ENCODE data around the gene BAIAP2. TPM values are rescaled to one million over a fixed set of nuclear protein-coding genes. Genes with fewer than 3 reads are reported as not detected.

BAIAP2 gene
- total RNA-seq, 1 donor from 2014 or later: 27.9 TPM

DNA sequence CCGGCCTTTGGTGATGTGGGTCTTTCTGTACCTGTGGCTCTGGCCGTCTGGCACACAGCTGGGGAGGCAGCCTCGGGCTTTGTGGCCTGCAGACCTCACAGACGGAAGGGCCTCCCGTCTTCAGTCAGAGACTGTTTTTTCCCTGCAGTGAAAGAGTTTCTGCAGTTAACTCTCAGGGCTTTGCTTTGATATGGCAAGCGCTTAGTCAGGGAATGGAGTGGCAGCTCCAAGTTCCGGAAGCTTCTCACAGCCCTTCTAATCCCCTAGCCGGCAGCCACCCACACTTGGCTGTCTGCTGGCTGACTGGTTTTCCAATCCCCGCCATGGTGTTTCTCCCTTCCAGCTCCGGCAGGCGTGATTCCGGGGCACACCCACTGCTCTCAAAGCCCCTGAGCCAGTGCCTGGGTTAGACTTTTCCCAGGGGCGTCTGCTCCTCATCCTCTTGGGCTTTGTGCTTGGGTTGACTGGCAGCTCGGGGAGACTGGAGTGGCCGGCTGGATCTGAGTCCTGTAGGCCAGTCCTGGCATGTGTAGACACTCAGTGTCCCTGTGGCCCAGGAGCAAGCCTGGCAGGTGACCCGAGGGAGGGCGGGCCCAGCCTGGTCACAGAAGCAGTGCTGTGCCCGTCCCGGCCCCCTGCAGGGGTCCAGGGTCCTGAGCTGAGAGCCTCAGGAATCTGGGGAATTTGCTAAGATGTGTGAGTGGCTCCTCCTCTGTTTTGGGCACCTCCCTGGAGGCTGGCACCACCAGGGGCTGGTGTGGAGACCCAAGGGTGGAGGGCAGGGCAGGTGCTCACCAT, 29.9 kb downstream of the BAIAP2 start:
- H3K4me3 ChIP-seq: no peak overlapping the region
- TF ChIP-seq, protein P1, sequence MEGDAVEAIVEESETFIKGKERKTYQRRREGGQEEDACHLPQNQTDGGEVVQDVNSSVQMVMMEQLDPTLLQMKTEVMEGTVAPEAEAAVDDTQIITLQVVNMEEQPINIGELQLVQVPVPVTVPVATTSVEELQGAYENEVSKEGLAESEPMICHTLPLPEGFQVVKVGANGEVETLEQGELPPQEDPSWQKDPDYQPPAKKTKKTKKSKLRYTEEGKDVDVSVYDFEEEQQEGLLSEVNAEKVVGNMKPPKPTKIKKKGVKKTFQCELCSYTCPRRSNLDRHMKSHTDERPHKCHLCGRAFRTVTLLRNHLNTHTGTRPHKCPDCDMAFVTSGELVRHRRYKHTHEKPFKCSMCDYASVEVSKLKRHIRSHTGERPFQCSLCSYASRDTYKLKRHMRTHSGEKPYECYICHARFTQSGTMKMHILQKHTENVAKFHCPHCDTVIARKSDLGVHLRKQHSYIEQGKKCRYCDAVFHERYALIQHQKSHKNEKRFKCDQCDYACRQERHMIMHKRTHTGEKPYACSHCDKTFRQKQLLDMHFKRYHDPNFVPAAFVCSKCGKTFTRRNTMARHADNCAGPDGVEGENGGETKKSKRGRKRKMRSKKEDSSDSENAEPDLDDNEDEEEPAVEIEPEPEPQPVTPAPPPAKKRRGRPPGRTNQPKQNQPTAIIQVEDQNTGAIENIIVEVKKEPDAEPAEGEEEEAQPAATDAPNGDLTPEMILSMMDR (IDR thresholded peaks at IDR 0.05; ENCODE audit: borderline replicate concordance): no peak
- H3K9me3 ChIP-seq (replicated peaks): no peaks in the 10 kb centered on the region
- peak overlapping the region; percentile 56 for H3K27ac ChIP-seq (replicated peaks)
- H3K36me3 ChIP-seq: peaks cover 5% of the 10 kb centered on the region
- H3K27me3 ChIP-seq (ENCODE audit: low read depth): no peaks in the 10 kb centered on the region
- intact Hi-C loops (cut with micrococcal nuclease): no loop called here
- no peak for DNase-seq
- peaks cover 63% of the 10 kb centered on the region for H3K4me1 ChIP-seq

DNA sequence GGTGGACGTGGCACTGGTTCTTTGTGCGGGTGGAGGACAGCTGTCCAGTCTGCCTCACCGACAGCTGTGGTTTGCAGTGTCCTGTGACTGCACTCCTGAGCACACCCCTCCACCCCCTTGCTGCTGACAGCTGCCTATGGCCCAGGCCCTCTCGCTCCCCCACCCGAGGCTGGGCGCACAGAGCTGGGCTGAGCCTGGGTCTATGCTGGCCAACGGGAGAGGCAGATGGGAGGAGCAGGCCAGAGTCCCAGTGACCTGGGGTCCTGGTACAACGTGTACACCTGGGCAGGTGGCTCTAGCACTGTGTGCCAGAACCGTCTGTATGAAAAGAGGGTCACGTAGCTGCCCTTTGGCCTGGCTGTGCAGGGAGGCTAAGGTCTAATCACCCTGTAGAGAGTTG, 30.5 kb downstream of the BAIAP2 start:
- intact Hi-C loops (cut with micrococcal nuclease): no loop called here
- Histone ChIP-seq H3K9me3 (replicated peaks) (no peaks in the 10 kb centered on the region), H3K27me3 (ENCODE audit: low read depth) (no peaks in the 10 kb centered on the region), H3K27ac (replicated peaks) (no peak overlapping the region), H3K4me1 (peaks cover 63% of the 10 kb centered on the region), H3K36me3 (peaks cover 3% of the 10 kb centered on the region), H3K4me3 (no peak overlapping the region)
- TF ChIP-seq, protein P1 (IDR thresholded peaks at IDR 0.05; ENCODE audit: borderline replicate concordance): no peak
- no peak for DNase-seq

DNA sequence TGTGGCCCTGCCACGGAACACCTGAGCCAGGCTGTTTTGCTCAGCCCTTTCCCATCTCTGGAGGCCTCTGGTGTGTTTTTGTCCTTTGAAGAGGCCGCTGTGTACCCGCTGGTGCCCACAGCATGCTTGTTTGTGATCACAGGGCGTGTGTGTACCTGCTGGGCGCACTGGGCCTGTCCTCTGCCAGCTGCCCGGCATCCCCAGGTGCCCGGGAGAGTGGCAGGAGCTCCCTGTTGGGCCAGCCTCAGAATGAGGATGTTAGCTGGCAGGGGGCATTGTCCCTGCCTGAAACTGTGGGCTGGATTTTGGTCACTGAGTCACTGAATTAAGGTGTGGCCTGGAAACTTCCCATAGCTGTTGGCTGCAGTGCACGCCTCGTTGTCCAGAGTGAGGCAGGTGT, 31.1 kb downstream of the BAIAP2 start:
- DNase-seq: no peak
- intact Hi-C loops (cut with micrococcal nuclease): no loop called here
- Histone ChIP-seq H3K4me3 (no peak overlapping the region), H3K4me1 (peaks cover 63% of the 10 kb centered on the region), H3K27ac (replicated peaks) (no peak overlapping the region), H3K9me3 (replicated peaks) (no peaks in the 10 kb centered on the region), H3K36me3 (peaks cover 3% of the 10 kb centered on the region), H3K27me3 (ENCODE audit: low read depth) (no peaks in the 10 kb centered on the region)
- TF ChIP-seq, protein P1 (IDR thresholded peaks at IDR 0.05; ENCODE audit: borderline replicate concordance): no peak

DNA sequence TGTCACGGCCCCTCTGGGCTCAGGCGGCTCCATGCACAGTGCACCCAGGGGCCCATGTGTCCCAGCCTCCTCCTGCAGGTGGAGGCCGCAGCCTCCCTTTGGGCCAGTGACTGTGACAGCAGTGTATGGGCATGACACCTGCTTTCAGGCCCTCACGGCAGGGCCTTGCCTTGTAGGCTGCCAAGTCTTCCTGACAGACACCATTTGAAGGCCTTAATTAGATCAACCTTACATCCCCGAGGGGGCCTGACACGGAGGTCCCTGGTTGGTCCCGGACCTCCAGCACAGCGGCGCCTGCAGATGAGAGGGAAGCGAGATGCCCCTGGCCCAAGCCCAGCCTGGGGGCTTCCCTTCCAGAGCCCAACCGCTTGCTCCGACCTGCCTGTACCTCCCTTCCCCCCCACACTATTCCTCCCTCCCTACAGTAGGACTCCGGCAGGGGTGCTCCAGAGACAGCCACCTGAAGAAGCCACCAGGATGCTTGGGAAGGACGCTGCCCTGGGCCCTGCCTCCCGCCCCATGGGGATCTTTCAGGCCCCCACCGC, 31.9 kb downstream of the BAIAP2 start:
- no peak overlapping the region for H3K27ac ChIP-seq (replicated peaks)
- no peak overlapping the region for H3K4me3 ChIP-seq
- peaks cover 7% of the 10 kb centered on the region for H3K36me3 ChIP-seq
- intact Hi-C loops (cut with micrococcal nuclease): no loop called here
- TF ChIP-seq, protein P1 (IDR thresholded peaks at IDR 0.05; ENCODE audit: borderline replicate concordance): no peak
- H3K9me3 ChIP-seq (replicated peaks): no peaks in the 10 kb centered on the region
- H3K27me3 ChIP-seq (ENCODE audit: low read depth): no peaks in the 10 kb centered on the region
- peaks cover 63% of the 10 kb centered on the region for H3K4me1 ChIP-seq
- DNase-seq: no peak

DNA sequence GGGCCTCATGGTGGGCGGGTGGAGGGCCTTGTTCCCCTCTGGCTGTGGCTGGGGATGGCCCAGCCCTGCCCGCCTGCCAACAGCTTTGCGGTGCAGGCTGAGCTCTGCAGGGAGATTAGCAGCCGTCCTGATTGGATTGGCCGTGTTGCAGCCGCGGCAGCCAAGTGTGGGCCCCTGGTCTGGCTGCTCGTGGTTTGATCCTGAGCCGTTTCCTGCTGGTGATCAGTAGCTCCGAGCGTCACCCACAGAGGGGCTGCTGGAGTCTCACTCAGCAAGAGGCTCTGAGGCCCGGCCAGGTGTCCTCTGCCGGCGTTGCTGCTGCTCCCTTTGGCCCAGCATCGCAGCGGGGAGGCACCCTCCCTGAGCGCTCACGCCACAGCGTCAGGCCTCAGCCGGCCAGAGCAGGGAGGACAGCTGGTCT, 32.5 kb downstream of the BAIAP2 start:
- intact Hi-C loops (cut with micrococcal nuclease): no loop called here
- Histone ChIP-seq H3K9me3 (replicated peaks) (no peaks in the 10 kb centered on the region), H3K4me1 (peaks cover 62% of the 10 kb centered on the region)

More for the DNA sequence above, 32.5 kb downstream of the BAIAP2 start:
- Histone ChIP-seq H3K36me3 (peaks cover 7% of the 10 kb centered on the region), H3K27ac (replicated peaks) (no peak overlapping the region), H3K27me3 (ENCODE audit: low read depth) (no peaks in the 10 kb centered on the region), H3K4me3 (no peak overlapping the region)
- DNase-seq: no peak
- TF ChIP-seq, protein P1 (IDR thresholded peaks at IDR 0.05; ENCODE audit: borderline replicate concordance): no peak

Data from left ventricle myocardium inferior (tissue), 1 donor.